CD4-positive, alpha-beta T cell treated with Interleukin-10 for 1 hour (primary cell): ENCODE measurements around the gene TTI1.
"Not testable (repeated sequence)": the region's sequence is repeated elsewhere in the genome, so short reads cannot be mapped to it uniquely, and the experiment has no call there.

Source experiments
- DNase-seq: peaks from one replicate; pipeline ENCODE4 v3.0.0-alpha.2; 2020

The TTI1 gene

GRCh38 chr20:38052870-38053269, 19.6 kb upstream of the TTI1 start:
- no peak for DNase-seq

GRCh38 chr20:38050686-38051085, 17.4 kb upstream of the TTI1 start:
- no peak for DNase-seq

- no peak for DNase-seq
Observed at GRCh38 chr20:38049800-38050199, 16.5 kb upstream of the TTI1 start.

GRCh38 chr20:38046572-38046971, 13.3 kb upstream of the TTI1 start:
- DNase-seq = no peak

- DNase-seq = no peak
Observed at GRCh38 chr20:38044685-38045084, 11.4 kb upstream of the TTI1 start.

- DNase-seq = no peak
Observed at GRCh38 chr20:38043512-38044300, 10.4 kb upstream of the TTI1 start.

- DNase-seq = no peak
Observed at GRCh38 chr20:38040276-38040675, 7.0 kb upstream of the TTI1 start.

- no peak for DNase-seq
Observed at GRCh38 chr20:38036366-38036765, 3.1 kb upstream of the TTI1 start.

GRCh38 chr20:38034961-38035360, 1.7 kb upstream of the TTI1 start:
- DNase-seq = no peak

GRCh38 chr20:38034108-38034649, 923 bp upstream of the TTI1 start:
- DNase-seq = no peak

- no peak for DNase-seq
Observed at GRCh38 chr20:38032585-38033329, 499 bp downstream of the TTI1 start.

- DNase-seq = no peak
Observed at GRCh38 chr20:38031957-38032356, 1.3 kb downstream of the TTI1 start.

GRCh38 chr20:38029453-38029852, 3.8 kb downstream of the TTI1 start:
- no peak for DNase-seq

- no peak for DNase-seq
Observed at GRCh38 chr20:38024496-38024895, 8.8 kb downstream of the TTI1 start.

- DNase-seq = no peak
Observed at GRCh38 chr20:38023181-38024001, 9.9 kb downstream of the TTI1 start.

- no peak for DNase-seq
Observed at GRCh38 chr20:38021087-38021772, 12.0 kb downstream of the TTI1 start.

GRCh38 chr20:38018385-38018784, 14.9 kb downstream of the TTI1 start:
- no peak for DNase-seq

GRCh38 chr20:38017959-38018358, 15.3 kb downstream of the TTI1 start:
- no peak for DNase-seq

- no peak for DNase-seq
Observed at GRCh38 chr20:38013887-38014286, 19.4 kb downstream of the TTI1 start.

GRCh38 chr20:38012332-38012731, 20.9 kb downstream of the TTI1 start:
- DNase-seq = no peak

GRCh38 chr20:38011696-38012095, 21.6 kb downstream of the TTI1 start:
- DNase-seq = no peak

GRCh38 chr20:38009416-38009815, 23.8 kb downstream of the TTI1 start:
- DNase-seq = not testable (repeated sequence)
